GM19397 (cell line): ENCODE results near the gene LAPTM5.
"Not testable (repeated sequence)": the region's sequence is repeated elsewhere in the genome, so short reads cannot be mapped to it uniquely, and the experiment has no call there.

Experiments
- ATAC-seq: cut with Tn5 transposase; IDR thresholded peaks from one replicate; pipeline ENCODE4 v1.9.1; 2021; ENCODE audit warnings: mild to moderate bottlenecking, moderate library complexity; ENCODE audit not compliant: unreplicated experiment

LAPTM5 gene

GRCh38 chr1:30757352-30758120, at the start of gene LAPTM5:
Gene LAPTM5, minus strand, starts transcription at chr1:30757774. Its CDS starts 29 bp downstream, at chr1:30757745.
- no peak for ATAC-seq

- ATAC-seq: no peak
Measured at GRCh38 chr1:30806381-30807317, 49.1 kb upstream of the LAPTM5 start.

- no peak for ATAC-seq
Measured at GRCh38 chr1:30805304-30806003, 47.9 kb upstream of the LAPTM5 start.

- no peak for ATAC-seq
Measured at GRCh38 chr1:30804822-30805221, 47.2 kb upstream of the LAPTM5 start.

- ATAC-seq: no peak
Measured at GRCh38 chr1:30804352-30804751, 46.8 kb upstream of the LAPTM5 start.

- no peak for ATAC-seq
Measured at GRCh38 chr1:30803562-30803961, 46.0 kb upstream of the LAPTM5 start.

GRCh38 chr1:30801771-30802198, 44.2 kb upstream of the LAPTM5 start:
- ATAC-seq: no peak

GRCh38 chr1:30799233-30799511, 41.6 kb upstream of the LAPTM5 start:
- no peak for ATAC-seq

GRCh38 chr1:30798389-30799232, 41.0 kb upstream of the LAPTM5 start:
- ATAC-seq: no peak

- ATAC-seq: no peak
Measured at GRCh38 chr1:30795026-30795425, 37.5 kb upstream of the LAPTM5 start.

- no peak for ATAC-seq
Measured at GRCh38 chr1:30794260-30794659, 36.7 kb upstream of the LAPTM5 start.

GRCh38 chr1:30793209-30793608, 35.6 kb upstream of the LAPTM5 start:
- no peak for ATAC-seq

- no peak for ATAC-seq
Measured at GRCh38 chr1:30791868-30792267, 34.3 kb upstream of the LAPTM5 start.

- ATAC-seq: no peak
Measured at GRCh38 chr1:30790850-30791778, 33.5 kb upstream of the LAPTM5 start.

GRCh38 chr1:30790256-30790525, 32.6 kb upstream of the LAPTM5 start:
- ATAC-seq: not testable (repeated sequence)

- ATAC-seq: no peak
Measured at GRCh38 chr1:30789388-30790255, 32.0 kb upstream of the LAPTM5 start.

- ATAC-seq: no peak
Measured at GRCh38 chr1:30788580-30789387, 31.2 kb upstream of the LAPTM5 start.
